ENCODE results near the gene PGAP3. TPM values are rescaled to one million over a fixed set of nuclear protein-coding genes. Genes with fewer than 3 reads are reported as not detected.
A peak's percentile ranks its signal among the peaks of the same experiment; 100 is the strongest.

The PGAP3 gene
- total RNA-seq, 3 donors from 2014 or later, result 11.7 to 23.7 (median 21.6) TPM

DNA sequence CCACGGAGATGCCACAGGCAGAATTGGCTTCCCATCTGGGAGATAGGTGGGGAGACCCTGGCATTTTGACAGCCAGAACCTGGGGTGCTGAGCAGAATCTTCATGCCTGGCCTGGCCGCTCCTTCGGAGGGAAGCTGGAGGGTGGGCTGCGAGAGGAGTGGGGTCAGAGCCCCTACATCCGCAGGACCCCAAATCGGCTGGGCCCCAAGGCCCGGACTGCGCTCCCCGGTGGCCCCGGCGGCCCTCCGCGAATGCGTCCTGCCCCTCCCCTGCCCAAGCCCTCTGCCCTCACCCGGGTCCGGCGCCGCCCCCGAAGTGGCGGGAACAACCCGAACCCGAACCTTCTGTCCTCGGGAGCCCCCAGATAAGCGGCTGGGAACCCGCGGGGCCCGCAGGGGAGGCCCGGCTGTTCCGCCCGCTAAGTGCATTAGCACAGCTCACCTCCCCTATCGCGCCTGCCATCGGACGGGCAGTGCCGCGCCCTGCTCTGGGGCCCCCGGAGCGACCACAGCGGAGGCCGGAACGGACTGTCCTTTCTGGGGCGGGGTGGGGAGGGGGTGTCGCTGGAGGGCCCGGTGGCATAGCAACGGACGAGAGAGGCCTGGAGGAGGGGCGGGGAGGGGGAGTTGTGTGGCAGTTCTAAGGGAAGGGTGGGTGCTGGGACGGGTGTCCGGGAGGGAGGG, 20.5 kb downstream of the PGAP3 start:
- peak overlapping the region; percentile 68 to 76 for H3K27ac ChIP-seq

DNA sequence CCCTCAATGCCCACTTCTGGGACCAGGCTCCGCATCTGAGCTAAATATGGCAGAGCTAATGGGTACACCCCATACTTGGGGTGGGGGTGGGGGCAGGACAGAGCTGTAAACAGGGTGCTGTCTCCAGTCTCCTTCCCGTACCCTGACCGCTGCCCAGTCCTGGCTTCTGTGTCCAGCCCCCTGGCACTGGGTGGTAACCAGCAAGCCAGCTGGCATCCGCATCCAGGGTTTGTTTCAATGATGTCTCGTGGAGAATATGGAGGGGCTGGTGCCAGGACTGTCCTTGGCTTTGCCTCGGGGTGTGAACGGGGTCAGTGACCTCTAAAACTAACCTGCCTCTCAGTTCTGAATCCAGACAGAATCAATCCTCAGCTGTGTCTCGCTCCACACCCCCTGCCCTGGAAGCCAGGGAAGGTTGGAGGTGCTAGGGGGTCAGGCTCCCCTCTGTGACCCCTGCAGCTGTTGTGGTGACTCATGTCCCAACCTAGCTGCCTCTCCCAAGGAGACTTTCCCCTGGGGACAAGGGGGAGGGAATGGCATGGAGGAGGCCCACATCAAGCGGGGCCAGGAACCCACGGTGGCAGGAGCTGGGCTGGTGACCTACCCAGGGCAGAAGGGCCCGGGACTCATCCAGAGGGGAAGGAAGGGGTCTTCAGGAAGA, 21.1 kb downstream of the PGAP3 start:
- H3K9me3 ChIP-seq, result no peaks in the 10 kb centered on the region
- no peak for TF ChIP-seq POLR2A (IDR thresholded peaks at IDR 0.05)
- TF ChIP-seq POLR2AphosphoS5 (IDR thresholded peaks at IDR 0.05), result peak in 1 of 3 donors; percentile 57
- H3K4me3 ChIP-seq, result peak overlapping the region in 2 of 3 donors; percentile 44 to 68
- no peak for DNase-seq (ENCODE audit: low spot score in 2 of 2)
- H3K4me1 ChIP-seq, result peaks cover 16 to 34% of the 10 kb centered on the region in 2 donors
- H3K27me3 ChIP-seq, result peaks cover 3 to 12% of the 10 kb centered on the region in 2 donors
- peak overlapping the region; percentile 68 to 76 for H3K27ac ChIP-seq
- H3K36me3 ChIP-seq, result peaks cover 2% of the 10 kb centered on the region
- intact Hi-C loops (cut with DNase I; ENCODE audit: low total_unique reads), result no loop called here

More for the DNA sequence above, 20.5 kb downstream of the PGAP3 start:
- H3K27me3 ChIP-seq, result peaks cover 3 to 12% of the 10 kb centered on the region in 2 donors
- no peak for DNase-seq (ENCODE audit: low spot score in 2 of 2)
- no peaks in the 10 kb centered on the region for H3K9me3 ChIP-seq
- TF ChIP-seq, protein P1, sequence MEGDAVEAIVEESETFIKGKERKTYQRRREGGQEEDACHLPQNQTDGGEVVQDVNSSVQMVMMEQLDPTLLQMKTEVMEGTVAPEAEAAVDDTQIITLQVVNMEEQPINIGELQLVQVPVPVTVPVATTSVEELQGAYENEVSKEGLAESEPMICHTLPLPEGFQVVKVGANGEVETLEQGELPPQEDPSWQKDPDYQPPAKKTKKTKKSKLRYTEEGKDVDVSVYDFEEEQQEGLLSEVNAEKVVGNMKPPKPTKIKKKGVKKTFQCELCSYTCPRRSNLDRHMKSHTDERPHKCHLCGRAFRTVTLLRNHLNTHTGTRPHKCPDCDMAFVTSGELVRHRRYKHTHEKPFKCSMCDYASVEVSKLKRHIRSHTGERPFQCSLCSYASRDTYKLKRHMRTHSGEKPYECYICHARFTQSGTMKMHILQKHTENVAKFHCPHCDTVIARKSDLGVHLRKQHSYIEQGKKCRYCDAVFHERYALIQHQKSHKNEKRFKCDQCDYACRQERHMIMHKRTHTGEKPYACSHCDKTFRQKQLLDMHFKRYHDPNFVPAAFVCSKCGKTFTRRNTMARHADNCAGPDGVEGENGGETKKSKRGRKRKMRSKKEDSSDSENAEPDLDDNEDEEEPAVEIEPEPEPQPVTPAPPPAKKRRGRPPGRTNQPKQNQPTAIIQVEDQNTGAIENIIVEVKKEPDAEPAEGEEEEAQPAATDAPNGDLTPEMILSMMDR (IDR thresholded peaks at IDR 0.05), result no peak
- TF ChIP-seq POLR2A (IDR thresholded peaks at IDR 0.05) (no peak), POLR2AphosphoS5 (IDR thresholded peaks at IDR 0.05) (no peak)
- H3K4me3 ChIP-seq, result peak overlapping the region; percentile 30 to 68 (median 44)
- no peaks in the 10 kb centered on the region for H3K36me3 ChIP-seq
- H3K4me1 ChIP-seq, result peaks cover 16 to 33% of the 10 kb centered on the region in 2 donors
- intact Hi-C loops (cut with DNase I; ENCODE audit: low total_unique reads), result no loop called here

- Histone ChIP-seq H3K27ac (peak overlapping the region; percentile 68 to 76), H3K4me1 (peaks cover 16 to 34% of the 10 kb centered on the region in 2 donors), H3K4me3 (no peak overlapping the region), H3K27me3 (peaks cover 3 to 12% of the 10 kb centered on the region in 2 donors), H3K9me3 (no peaks in the 10 kb centered on the region), H3K36me3 (peaks cover 6% of the 10 kb centered on the region)
- intact Hi-C loops (cut with DNase I; ENCODE audit: low total_unique reads), result no loop called here
- DNase-seq (ENCODE audit: low spot score in 2 of 2), result no peak
- TF ChIP-seq, protein P1 (IDR thresholded peaks at IDR 0.05), result no peak
- TF ChIP-seq POLR2AphosphoS5 (IDR thresholded peaks at IDR 0.05) (no peak), POLR2A (IDR thresholded peaks at IDR 0.05) (no peak)
These were observed 21.6 kb downstream of the PGAP3 start for GRCh38 chr17:39666231-39666600.

DNA sequence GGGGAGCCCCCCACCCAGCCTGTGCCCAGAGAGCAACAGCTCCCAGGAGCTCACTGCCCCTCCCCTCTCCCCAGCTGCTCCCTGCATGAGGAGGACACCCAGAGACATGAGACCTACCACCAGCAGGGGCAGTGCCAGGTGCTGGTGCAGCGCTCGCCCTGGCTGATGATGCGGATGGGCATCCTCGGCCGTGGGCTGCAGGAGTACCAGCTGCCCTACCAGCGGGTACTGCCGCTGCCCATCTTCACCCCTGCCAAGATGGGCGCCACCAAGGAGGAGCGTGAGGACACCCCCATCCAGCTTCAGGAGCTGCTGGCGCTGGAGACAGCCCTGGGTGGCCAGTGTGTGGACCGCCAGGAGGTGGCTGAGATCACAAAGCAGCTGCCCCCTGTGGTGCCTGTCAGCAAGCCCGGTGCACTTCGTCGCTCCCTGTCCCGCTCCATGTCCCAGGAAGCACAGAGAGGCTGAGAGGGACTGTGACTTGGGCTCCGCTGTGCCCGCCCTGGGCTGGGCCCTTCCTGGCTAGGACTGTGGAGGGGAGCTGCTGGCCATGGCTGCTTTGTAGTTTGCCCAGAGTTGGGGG, 22.1 kb downstream of the PGAP3 start:
- intact Hi-C loops (cut with DNase I; ENCODE audit: low total_unique reads), result no loop called here
- no peak for DNase-seq (ENCODE audit: low spot score in 2 of 2)
- H3K4me1 ChIP-seq, result peaks cover 16 to 34% of the 10 kb centered on the region in 2 donors
- H3K4me3 ChIP-seq, result no peak overlapping the region
- peaks cover 3 to 12% of the 10 kb centered on the region in 2 donors for H3K27me3 ChIP-seq
- TF ChIP-seq POLR2A (IDR thresholded peaks at IDR 0.05) (no peak), POLR2AphosphoS5 (IDR thresholded peaks at IDR 0.05) (peak in 2 of 3 donors; percentile 13 to 25)
- TF ChIP-seq, protein P1 (IDR thresholded peaks at IDR 0.05), result peak in 2 of 3 donors; percentile 1 to 8
- H3K27ac ChIP-seq, result peak overlapping the region; percentile 68 to 76
- no peaks in the 10 kb centered on the region for H3K9me3 ChIP-seq
- peaks cover 6% of the 10 kb centered on the region for H3K36me3 ChIP-seq

DNA sequence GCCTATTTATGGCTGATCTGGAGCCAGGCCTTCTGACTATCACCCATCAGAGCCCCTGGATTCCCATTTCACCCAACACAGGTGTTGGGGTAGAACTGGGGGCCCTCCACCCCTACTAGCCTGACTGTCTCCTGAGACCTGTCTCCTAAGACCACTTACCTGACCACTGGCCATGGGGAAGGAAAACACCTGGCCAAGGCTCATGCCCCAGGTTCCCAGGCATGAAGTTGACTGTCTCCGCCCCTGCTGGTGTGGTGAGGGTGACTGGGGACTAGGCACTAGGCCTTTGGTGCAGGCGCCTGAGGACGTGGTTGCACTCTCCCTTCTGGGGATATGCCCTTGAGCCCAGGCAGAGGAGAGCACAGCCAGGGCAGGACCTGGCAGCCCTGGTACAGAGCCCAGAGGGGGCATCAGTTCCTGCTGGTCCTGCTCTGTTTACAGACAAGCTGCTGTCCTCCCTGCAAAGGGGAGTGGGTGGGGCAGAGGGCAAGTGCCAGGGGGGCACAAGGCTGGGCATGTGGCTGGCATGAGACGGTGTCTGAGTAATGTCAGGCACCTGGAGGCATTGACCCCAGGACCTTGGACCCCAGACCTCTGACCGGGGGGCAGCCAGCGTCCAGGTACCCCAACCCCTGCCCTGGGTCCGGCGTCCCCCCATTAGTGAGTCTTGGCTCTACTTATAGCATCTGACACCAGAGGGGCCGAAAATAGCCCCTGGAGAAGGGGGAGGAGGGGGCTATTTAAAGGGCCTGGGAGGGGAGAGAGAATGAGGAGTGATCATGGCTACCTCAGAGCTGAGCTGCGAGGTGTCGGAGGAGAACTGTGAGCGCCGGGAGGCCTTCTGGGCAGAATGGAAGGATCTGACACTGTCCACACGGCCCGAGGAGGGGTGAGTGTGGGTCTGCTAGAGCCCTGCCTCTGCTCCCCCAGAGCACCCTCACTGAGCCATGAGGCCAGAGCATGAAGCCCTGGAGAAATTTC, 23.0 kb downstream of the PGAP3 start, which contains the start of gene TCAP:
TSS of gene TCAP (plus strand) at position 769 of the 981 bp plus-strand sequence. CDS start at position 780, 11 bp downstream.
- DNase-seq (ENCODE audit: low spot score in 2 of 2), result no peak
- Histone ChIP-seq H3K9me3 (no peaks in the 10 kb centered on the region), H3K4me3 (no peak within 1 kb of the TSS), H3K36me3 (peaks cover 6% of the 10 kb centered on the region), H3K27me3 (peaks cover 3 to 8% of the 10 kb centered on the region in 2 donors), H3K27ac (peak within 1 kb of the TSS; percentile 68 to 76), H3K4me1 (peaks cover 16 to 34% of the 10 kb centered on the region in 2 donors)
- TF ChIP-seq, protein P1 (IDR thresholded peaks at IDR 0.05), result no peak
- TF ChIP-seq POLR2A (IDR thresholded peaks at IDR 0.05), result no peak
- no peak for TF ChIP-seq POLR2AphosphoS5 (IDR thresholded peaks at IDR 0.05)
- intact Hi-C loops (cut with DNase I; ENCODE audit: low total_unique reads), result loop anchor here (1.0 kb wide), 1 partner anchor 54 kb away; no protein-coding TSS in a partner anchor

Data from breast epithelium (tissue), 4 donors.